Measurements from ENCODE around the gene C10orf62.

The C10orf62 gene

DNA sequence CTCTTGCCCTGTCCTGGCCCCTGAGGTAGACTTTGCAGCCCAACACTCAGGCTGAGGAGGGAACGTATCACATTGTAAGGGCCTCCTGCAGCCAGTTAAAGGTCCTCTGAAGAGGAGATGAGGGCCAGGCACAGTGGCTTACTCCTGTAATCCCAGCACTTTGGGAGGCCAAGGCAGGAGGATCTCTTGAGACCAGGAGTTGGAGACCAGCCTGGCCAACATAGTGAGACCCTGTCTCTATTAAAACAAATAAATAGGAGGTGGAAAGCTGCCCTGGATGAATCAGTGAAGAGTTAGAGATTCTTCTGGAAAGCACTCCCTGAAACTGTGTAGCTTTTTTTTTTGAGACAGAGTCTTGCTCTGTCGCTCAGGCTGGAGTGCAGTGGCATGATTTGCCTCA, 2.3 kb upstream of the C10orf62 start:
- DNase-seq (ENCODE audit: low read depth): no peak

DNA sequence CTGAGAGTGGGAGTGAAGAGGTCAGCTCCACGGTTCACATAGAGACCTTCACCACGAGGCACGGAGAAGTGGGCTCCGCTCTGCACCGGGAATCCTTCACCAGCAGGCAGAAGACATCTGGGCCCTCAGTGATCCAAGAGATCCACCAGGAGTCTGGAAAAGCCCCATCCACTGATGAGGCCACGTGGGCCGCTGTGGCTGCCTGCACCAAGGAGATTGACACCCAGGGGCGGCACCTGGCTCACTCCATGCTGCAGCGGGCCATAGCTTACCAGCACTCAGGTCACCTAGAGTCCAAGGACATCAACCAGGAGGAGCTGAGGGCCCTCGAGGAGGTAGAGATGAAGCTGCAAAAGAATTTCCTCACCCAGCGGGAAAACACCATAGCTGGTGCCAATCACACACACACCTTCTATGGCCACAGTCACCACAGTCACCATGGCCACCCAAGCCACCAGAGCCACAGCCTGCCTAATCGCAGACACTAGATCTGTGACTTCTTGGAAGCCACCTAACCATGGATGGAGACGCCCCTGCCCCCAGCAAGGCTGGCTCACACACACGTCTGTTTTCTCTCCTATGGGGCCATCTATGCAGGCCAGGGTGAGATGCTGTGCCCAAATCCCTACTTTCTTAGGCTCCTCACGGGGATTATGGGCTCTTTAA, 694 bp downstream of the C10orf62 start:
- no peak for DNase-seq (ENCODE audit: low read depth)

DNA sequence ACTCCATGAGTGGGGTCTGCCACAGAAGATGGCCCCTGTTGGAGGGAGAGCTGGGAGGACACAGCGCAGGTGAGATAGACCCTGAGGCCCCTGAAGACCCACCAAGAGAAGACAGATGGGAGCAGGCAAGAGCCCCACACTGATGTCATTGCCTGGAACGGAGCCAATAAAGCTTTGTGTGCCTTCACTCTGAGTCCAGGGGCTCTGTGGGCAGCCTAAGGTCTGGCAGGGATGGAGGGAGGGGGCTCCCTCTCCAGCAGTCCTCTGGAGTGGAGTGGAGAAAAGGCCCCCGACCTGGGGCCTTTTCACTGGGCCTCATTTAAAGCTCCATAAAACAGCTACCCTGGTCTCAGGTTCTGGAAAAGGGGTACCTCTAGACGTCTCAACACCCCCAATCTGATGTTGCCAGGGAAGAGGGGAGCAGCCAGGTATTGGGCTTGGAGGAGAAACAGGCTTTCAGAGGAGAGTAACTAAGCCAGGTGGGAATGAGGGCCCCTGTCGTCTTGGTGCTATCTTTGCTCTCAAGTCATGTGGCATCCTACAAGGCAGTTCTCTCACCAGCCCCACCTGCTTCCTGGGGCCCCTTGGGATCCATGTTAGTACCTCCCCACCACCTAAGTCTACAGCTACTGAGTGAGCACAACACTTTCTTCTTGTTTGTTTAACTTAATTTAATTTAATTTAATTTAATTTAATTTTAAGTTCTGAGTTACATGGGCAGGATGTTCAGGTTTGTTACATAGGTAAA, 1.4 kb downstream of the C10orf62 start:
- DNase-seq (ENCODE audit: low read depth): no peak

DNA sequence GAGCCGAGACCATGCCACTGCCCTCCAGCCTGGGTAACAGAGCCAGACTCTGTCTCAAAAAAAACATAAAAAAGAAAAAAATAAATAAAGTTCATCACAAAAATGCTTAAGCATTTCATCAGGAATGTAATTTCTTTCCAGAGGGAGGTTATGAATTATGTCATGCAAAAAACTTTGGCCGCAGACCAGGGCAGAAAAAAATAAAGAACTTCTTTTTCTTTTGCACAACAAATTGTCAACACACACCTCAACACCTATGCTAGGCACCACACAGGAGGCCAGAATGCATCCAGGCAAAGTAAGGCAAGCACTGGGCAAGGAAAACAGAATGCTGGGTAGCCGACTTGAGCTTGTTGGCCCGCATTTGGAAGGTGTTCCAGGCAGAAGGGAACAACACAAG, 3.9 kb downstream of the C10orf62 start:
- DNase-seq (ENCODE audit: low read depth): no peak

DNA sequence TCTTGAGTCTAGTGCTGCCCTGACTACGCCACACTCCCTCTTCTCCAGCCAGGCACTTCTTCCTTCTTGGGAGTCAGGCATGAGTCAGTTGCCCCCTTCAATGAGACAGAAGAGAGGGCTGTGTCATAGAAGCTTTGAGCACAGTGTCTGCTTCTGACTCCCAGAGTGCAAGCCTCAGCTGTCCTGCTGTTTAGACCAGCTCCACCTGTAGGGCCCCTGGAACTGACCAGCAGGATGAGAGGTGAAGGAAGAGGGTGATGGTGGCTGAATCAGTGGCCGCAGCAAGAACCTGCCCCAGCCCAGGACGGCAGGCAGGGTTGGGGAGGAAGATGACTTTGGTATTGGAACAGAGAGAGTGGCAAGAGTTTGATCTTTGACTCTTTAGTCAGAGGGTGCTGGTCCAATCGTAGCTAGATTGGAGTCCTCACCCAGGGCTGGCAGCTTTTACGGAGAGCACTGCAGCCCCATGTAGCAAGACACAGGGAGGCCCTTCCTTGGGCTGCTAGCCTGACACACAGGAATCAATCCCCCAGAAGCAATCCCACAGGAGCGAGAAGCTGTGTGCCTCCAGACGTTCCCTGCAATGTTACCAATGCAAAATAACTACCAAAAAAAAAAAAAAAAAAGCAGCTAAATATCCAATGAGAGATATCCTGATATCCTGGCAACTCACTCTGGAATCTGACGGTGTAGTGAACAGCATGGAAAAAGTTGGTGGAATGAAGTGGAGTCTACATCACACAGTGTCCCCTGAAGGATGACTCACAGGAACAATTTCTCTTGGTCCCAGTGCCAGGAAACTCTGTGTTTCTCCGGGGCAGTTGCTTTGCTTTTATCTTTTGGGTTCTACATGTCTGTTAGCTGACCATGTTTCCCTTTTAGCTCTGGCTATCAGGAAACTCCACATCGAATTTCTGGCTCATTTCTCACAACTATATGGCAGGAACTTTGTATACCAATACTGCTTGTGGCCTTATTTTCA, 6.9 kb downstream of the C10orf62 start:
- DNase-seq (ENCODE audit: low read depth): peak; percentile 49

DNA sequence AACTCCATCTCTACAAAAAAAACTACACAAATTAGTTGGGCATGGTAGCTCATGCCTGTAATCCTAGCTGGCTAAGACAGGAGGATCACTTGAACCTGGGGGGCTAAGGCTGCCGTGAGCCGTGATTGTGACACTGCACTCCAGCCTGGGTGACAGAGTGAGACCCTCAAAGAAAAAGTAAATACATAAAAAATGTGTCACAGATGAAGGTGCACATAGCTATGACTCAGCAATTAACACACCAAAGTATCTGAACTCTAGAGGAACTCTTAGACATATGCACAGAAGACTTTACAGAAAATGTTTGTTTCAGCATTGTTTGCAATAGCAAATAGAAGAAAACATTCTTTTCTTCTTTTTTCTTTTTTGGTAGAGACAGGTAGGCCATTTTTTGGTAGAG, 8.3 kb downstream of the C10orf62 start:
- no peak for DNase-seq (ENCODE audit: low read depth)

DNA sequence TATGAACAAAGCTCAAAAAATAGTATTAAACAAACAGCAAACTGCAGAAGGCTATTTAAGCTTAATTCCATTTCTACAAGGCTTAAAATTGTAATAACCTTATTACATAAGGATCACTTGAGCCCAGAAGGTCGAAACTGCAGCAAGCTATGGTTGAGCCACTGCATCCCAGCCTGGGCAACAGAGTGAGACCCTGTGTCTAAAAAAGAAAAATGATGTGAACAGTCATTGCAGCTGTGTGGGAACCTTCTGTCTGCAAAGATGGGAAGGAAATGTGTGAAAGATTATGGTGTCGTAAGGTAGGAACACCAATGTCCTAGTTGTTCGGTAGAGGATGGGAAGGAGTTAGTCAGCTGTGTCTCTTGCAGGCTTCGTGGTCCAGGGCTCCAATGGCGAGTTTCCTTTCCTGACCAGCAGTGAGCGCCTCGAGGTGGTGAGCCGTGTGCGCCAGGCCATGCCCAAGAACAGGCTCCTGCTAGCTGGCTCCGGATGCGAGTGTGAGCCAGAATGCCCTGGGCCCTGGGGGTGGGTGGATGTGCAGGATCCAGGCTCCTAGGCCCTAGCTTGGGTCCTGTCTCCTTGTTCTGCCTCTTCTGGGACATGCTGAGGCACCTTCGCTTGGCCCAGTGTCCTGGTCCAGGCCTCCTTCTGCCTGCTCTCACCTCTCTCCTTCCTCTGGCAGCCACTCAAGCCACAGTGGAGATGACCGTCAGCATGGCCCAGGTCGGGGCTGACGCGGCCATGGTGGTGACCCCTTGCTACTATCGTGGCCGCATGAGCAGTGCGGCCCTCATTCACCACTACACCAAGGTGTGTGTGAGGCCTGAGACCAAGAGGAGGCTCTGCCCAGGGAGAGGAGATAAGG, 9.1 kb downstream of the C10orf62 start:
- no peak for DNase-seq (ENCODE audit: low read depth)

DNA sequence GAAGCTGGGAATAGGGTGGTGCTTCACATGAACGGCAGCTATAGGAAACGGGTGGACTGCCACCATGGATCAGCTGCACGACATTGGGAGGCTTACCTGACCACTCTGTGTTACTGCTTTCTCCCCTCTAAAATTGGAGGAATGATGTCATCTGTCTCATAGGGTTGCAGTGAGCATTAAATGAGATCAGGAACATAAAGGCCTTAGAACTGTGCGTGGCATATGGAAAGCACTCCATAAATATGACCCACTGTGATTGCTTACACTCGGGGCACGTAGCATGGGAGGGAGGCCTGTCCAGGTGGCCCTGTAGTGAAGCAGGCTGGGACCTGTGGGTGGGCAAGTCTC, 9.7 kb downstream of the C10orf62 start:
- no peak for DNase-seq (ENCODE audit: low read depth)

DNA sequence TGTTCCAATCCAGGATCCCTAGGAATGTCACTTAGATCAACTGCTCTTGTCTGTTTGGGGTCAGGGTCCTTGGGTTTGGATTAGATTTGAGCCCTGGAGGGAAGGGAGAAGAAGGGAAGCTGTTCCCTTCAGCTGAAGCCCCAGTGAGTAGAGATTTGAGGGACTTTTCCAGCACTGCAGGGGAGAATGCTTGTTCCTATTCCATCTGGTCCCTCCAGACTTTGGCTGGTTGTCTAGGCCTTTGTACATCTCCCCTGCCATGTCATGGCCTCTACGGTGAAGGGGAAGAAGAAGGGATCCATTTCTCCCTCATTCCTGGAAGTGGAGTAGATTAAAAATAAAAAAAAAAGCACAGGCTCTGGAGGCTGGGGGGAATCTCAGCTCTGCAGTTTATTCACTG, 11.1 kb downstream of the C10orf62 start:
- DNase-seq (ENCODE audit: low read depth): no peak

DNA sequence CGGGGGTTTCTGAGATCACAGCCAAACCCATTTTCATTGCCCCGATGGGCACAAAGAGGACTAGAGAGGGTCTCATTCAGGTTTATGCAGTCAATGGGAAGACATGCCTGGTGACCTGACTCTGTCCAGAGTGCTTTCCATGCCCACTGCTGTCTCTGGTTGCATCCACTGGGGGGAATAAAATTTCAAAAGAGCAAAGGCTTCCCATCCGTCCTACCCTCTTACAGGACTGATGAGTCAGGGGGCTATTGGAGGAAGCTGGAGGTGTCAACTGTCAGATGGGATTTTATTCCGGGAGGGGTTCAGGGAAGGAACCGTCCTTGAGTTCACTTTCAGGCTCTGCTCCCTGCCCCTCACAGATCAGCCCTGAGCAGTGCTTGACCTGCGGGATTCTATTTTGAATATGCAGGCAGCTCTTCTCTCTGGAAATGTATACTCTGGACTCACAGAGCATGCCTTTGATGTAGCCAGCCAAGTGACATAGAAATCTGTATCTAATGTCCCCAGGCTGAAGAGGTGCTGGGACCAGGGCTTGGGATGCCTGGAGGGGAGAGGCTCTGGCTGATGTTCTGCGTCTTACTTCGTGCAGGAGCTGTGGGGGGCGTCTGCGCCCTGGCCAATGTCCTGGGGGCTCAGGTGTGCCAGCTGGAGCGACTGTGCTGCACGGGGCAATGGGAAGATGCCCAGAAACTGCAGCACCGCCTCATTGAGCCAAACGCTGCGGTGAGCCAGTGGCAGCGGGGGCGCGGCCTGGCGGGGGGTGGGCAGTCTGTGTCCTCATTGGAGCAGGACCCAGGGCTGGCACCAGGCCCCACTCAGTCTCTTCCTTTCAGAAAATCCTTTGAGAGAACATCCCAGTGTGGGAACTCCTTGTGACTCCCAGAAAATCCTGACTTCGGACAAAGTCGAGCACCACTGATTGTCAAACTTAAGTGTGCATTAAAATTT, 12.0 kb downstream of the C10orf62 start:
- no peak for DNase-seq (ENCODE audit: low read depth)

DNA sequence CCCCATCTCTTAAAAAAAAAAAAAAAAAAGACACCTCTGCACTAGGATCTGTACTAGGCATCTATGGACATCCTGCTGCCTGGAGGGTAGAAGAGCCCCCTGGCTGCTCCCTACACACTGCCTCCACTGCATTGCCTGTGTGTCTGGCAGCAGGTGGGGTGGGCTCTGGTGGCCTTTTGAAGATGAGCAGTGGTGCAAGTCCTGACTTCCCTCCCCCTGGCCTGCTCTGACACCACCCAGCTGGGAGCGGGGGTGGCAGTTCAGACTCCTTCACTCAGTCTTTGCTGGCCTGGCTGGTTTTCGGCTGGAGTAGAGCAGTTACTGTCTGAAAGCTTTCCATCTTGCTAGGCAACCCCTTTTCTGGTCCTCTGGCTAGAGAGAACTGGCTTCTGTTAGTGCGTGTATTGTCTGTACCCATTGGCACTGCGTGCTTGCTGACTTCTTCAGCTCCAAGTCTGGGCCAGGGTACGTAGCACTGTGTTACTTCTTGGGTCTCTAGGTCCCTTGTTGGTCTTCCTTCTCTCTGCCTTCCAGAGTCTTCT, 17.6 kb downstream of the C10orf62 start:
- no peak for DNase-seq (ENCODE audit: low read depth)

DNA sequence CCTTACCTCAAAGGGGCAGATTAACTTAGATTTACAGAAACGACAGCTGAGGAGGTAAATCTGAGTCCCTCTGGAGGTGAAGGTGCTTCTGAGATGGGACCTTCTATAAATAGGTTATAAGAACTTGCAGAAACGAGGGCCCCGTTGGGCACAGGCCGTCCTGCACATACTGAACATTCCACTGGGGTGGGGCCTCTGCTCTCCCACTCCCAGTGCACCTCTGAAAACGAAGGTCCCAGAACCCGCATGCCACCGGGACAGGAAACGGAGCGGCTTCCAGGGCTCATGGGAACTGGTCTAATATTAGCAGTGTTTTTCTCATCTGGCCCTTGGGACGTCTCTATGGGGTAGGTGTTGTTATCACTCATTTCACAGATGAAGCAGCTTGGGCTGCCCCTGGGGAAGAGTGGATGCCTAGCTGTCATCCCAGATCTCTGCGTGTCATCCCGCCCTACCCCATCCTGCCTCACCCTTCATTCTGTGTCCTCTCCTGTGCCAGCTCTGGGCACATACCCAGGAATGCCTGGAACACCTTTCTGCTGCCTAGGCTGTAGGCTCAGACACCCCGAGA, 19.6 kb downstream of the C10orf62 start:
- DNase-seq (ENCODE audit: low read depth): no peak

DNA sequence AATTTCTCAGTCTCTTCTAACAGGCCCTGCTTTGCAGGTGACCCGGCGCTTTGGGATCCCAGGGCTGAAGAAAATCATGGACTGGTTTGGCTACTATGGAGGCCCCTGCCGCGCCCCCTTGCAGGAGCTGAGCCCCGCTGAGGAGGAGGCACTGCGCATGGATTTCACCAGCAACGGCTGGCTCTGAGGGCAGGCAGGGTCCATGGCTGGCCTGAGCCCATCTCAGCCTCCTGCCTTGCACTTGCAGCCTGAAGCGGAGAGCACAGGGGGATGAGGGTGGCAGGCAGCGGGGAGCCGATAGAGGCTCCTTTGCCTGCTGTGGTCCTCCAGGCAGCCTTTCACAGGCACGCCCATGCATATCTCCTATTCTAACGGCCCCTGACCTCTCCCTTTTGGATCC, 22.0 kb downstream of the C10orf62 start:
- no peak for DNase-seq (ENCODE audit: low read depth)

DNA sequence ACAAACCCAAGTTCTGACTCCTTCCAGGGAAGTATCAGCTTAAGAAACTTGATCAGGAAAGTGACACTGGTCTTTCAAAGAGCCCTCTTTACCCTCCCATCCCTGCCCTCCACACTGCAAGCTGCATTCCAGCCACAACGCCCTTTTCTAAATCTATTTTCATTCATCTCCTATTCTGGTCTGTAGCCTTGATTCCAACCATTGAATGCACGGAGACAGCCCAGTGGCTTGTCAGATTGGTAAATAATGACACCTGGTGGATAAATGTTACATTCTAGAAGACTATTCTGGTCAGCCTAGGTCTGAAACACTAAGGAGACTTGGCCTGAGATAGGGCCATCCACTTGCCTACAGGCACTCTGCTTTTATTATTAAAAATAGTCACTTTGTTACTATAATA, 22.9 kb downstream of the C10orf62 start:
- peak; percentile 32 for DNase-seq (ENCODE audit: low read depth)

DNA sequence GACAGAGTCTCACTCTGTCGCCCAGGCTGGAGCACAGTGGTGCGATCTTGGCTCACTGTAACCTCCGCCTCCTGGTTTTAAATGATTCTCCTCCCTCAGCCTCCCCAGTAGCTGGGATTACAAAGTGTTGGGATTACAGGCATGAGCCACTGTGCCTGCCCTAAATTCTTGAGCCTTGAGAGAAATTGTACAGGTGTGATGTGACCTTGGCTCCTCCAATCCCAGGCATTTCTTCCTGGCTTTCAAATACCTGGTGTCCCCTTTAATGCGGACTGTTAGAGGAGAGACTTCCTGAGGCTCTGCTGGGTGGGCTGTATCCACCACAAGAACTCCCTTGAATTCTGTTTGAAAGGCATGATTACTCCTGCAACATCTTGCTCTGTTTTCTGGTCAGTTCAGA, 28.8 kb downstream of the C10orf62 start:
- no peak for DNase-seq (ENCODE audit: low read depth)

DNA sequence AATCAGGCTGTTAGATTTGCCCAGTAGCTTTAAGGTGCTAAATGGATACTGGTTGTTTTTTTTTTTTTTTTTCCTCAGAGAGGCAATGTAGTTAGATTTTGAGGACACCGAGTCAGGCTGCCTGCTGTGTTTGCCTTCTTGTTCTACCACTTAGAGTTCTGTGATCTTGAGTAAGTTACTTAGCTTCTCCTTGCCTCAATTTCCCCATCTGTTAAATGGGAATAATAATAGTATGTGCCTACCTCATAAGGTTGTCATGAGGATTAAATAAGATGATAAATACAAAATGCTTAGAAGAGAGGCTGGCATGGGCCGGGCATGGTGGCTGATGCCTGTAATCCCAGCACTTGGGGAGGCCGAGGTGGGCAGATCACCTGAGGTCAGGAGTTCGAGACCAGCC, 29.2 kb downstream of the C10orf62 start:
- no peak for DNase-seq (ENCODE audit: low read depth)

DNA sequence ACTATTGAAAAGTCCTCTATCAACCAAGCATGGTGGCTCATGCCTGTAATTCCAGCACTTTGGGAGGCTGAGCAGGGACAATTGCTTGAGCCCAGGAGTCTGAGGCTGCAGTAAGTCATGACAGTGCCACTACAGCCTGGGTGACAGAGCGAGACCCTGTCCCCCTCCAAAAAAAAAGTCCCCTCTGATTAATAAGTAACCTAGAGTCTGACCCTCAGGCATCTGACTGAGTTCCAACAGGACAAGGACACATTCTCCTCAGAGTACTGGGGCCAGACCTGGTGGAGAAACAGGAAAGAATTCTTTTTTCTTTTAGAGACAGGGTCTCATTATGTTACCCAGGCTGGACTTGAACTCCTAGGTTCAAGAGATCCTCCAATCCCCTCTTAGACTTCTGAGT, 33.8 kb downstream of the C10orf62 start:
- DNase-seq (ENCODE audit: low read depth): no peak

DNA sequence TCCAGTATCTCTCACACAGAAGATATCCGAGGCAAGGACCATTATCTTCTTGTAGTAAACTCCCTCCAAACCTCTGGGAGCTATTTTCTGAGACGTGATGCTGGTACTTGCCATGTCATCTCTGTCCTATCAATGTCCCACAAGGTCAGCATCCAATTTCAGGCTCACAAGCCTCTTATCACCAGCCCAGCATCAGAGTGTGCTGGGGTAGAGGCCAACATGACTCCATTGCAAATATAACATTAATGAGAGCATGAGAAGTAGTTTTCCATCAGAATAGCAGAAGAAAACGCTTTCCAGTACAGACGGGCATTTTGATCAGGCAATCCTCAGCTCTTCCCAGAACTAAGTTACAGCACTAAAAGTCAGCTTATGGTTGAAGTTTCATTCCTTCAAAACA, 38.2 kb downstream of the C10orf62 start:
- DNase-seq (ENCODE audit: low read depth): no peak

DNA sequence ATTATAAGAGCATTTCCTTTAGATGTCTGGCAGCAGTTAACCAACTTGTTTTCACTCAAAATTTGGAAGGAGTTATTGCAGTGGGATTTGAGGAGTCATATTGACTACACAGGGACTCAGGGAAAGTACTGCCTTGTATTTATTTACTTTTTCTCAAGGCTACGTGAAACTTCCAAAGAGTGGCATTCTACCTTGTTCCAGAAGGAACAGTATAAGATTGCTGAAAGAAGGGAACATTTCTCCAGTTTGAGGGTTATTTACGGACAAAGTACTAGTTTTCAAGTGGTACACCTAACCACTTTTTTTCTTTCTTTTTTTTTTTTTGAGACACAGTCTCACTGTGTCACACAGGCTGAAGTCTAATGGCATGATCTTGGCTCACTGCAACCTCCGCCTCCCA, 38.7 kb downstream of the C10orf62 start:
- DNase-seq (ENCODE audit: low read depth): no peak

DNA sequence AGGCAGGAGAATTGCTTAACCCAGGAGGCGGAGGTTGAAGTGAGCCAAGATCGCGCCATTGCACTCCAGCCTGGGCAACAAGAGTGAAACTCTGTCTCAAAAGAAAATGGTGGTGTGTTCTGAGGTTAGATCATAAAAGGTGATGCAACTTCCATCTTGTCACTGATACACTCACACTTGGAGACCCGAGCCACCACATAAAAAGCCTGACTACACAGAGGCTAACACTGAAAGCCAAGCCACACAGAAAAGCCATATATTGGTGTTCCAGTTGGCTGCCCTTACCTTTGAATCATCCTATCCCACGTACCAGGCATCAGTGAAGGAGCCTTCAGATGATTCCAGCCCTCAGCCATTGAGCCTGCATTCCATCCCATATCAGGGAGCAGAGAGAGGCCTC, 39.8 kb downstream of the C10orf62 start:
- no peak for DNase-seq (ENCODE audit: low read depth)

Data from GM04504 (cell line).